H54 (cell line): ENCODE results near the gene HDAC1.

ENCODE experiments used
- DNase-seq: peaks from one replicate; pipeline ENCODE4 v3.0.0; 2011; ENCODE audit warnings: low spot score, mixed read lengths; ENCODE audit not compliant: insufficient read length
- FAIRE-seq: peaks from 3 replicates; lab custom pipeline; 2011; peaks lifted over from hg19 to GRCh38; lab: Jason Lieb, UNC
- POLR2A ChIP-seq: IDR thresholded peaks from 2 replicates; pipeline ENCODE4 v1.6.1; 2011; ENCODE audit warnings: low read depth, mild to moderate bottlenecking, low read length

HDAC1 gene

GRCh38 chr1:32299327-32299726 is 7.4 kb downstream of the HDAC1 start:
- FAIRE-seq = no peak
- TF ChIP-seq POLR2A = no peak
- no peak for DNase-seq

- DNase-seq = no peak
- no peak for TF ChIP-seq POLR2A
- no peak for FAIRE-seq
Measured at GRCh38 chr1:32303358-32303757, 11.5 kb downstream of the HDAC1 start.

GRCh38 chr1:32303997-32304622 is 12.2 kb downstream of the HDAC1 start:
- TF ChIP-seq POLR2A = no peak
- no peak for DNase-seq
- FAIRE-seq = no peak

DNA sequence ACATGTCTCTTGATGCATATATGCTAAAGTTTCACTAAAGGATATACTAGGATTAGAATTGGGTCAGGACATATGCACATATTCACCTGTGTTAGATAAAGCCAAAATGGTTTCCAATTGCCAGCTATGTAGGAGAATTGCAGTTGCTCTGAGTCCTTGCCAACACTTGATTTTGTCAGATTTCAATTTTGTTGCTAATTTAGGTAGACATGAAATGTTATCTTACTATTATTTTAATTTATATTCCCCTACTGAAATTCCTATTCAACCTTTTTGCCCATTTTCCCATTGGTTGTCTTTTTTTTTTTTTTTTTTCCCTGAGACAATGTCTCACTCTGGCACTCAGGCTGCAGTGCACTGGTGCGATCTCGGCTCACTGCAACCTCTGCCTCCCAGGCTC is 13.4 kb downstream of the HDAC1 start:
- TF ChIP-seq POLR2A = no peak
- DNase-seq = no peak
- FAIRE-seq = no peak

DNA sequence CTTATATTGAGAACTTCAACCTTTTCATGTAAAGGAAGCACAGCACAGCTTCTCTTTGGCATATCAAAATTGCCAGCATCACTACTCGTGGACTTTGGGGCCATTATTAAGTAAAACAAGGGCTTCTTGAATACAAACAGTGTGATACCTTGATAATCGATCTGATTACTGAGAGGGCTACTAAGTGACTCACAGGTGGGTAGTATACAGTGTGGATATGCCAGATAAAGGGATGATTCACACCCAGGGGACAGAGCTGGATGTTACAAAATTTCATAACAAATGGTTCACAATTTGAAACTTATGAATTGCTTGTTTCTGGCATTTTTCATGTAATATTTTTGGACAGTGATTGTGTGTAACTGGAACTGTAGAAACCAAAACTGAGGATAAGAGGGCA is 15.4 kb downstream of the HDAC1 start:
- no peak for FAIRE-seq
- no peak for DNase-seq
- TF ChIP-seq POLR2A = no peak

- DNase-seq = no peak
- no peak for FAIRE-seq
- TF ChIP-seq POLR2A = no peak
Measured at GRCh38 chr1:32309960-32310359, 18.1 kb downstream of the HDAC1 start.

DNA sequence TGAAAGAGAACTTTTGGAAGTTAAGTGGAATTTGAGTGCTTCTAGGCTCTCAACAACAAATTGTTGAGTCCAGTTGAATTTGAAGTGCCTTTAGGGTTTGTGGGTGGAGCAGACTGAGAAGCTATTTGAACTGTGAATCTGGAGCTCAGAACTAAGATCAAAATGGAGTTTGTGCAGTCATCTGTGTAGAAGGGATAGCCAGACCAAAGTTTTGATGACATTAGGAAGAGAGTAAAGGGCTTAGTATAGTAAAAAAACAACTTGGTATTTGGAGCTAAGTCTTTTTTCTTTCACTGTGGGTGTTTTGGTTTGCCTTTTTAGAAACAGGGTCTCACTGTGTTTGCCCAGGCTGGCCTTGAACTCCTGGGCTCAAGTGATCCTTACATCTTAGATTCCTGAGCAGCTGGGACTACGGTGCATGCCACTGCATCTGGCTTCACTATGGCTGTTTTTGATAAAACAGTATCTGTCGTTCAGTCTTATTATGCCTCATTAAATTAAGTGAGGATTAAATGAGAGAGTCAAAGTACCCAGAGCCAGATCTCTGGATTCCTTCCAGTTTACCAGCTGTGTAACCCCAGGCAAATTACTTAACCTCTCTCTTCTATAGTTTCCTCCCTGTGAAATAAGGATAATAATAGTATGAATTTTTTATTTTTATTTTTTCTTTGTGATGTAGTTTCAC is 20.0 kb downstream of the HDAC1 start:
- DNase-seq = no peak
- FAIRE-seq = no peak
- no peak for TF ChIP-seq POLR2A

DNA sequence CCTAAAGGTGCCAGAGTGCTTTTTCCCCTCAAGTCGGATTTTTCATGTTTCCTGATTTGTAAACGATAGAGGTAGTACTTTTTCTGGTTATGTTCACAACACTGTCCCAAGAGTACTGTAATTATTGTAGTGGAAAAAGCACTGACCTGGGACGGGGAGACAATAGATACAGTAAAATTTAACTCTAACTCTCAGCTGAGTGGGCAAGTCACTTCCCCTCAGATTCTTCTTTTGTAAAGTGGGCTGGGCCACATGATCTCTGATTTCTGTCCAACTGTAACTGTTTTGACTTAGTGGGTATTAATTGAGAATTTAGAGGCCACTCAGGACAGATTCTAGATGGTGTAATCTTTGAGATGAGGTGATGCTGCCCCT is 25.0 kb downstream of the HDAC1 start:
- TF ChIP-seq POLR2A = no peak
- FAIRE-seq = no peak
- no peak for DNase-seq

DNA sequence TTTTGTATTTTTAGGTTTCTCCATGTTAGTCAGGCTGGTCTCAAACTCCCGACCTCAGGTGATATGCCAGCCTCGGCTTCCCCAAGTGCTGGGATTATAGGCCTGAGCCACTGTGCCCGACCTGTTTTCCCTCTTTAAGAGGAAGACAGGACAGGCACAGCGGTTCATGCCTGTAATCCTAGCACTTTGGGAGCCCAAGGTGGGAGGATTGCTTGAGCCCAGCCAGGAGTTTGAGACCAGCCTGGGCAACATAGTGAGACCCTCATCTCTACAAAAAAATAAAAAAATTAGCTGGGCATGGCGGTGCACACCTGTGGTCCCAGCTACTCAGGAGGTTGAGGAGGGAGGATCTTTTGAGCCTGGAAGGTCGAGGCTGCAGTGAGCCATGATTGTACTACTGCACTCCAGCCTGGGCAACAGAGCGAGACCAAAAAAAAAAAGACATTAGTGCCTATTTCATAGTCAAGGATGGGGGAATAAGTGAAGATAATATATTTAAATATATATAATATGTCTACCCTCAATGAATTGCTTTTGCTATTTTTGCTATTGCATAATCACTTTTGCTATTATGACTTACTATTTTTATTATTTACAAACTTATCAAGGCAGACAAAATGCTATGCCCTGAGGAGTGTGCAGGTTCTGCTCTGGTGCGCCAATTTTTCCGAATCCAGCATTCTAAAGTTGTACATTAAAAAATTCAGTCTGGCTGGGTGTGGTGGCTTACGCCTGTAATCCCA is 26.4 kb downstream of the HDAC1 start:
- no peak for FAIRE-seq

DNA sequence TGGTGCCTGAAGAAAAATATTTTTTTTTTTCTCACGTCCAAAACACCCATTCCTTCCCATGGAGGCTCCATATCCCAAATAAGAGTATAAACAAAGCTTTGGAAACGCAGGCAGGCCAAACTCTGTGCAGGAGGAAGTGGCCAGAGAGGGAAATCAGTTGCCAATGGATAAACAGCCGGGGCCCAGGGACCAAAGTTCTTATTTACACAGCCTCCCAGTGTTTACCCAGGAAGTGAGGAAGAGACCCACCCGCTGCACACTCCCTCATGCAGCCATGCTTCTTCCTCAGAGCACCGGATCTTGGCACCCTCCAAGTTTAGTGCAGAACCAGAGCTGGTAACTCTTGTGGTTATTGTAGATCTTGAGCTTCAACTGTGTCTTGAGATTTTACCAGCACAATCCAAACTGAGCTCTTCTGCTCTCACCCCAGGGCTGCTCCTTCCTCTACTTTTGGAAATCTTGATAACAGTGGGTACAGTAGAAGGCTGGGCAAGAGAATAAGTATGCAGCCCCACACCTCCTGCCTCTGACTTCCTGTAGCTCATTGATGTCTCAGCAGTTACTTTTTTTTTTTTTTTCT is 29.9 kb downstream of the HDAC1 start:
- no peak for TF ChIP-seq POLR2A
- no peak for DNase-seq
- FAIRE-seq = no peak

More for the DNA sequence above, 26.4 kb downstream of the HDAC1 start:
- no peak for TF ChIP-seq POLR2A
- no peak for DNase-seq

GRCh38 chr1:32327204-32327603 is 35.3 kb downstream of the HDAC1 start:
- no peak for FAIRE-seq
- TF ChIP-seq POLR2A = no peak
- DNase-seq = no peak

DNA sequence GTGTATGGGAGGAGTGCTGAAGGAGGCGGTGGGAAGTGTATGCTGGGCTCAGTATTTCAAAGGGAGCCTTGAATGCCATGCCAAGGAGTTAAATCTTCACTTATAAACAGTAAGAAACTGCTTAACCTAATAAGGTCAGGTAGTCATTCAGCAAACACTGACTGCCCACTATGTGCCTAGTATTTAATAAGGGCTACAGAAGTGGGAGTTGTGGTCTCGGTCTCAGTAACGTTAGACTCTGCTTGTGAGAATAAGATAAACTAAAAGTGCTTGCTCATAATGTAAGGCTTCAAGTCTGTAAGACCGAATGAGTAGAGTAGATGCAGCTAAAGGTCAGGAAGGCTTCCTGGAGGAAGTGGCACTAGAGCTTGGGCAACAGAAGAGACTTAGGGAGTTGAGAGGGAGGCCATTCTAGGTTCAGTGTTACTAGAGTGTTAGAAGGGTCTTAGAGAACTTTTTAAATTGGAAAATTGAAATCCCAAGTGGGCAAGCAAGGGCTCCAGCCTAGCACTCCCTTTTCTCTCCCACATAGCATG is 38.1 kb downstream of the HDAC1 start:
- FAIRE-seq (no peak), DNase-seq (no peak)
- no peak for TF ChIP-seq POLR2A

GRCh38 chr1:32330558-32331151 is 38.8 kb downstream of the HDAC1 start:
- no peak for TF ChIP-seq POLR2A
- no peak for FAIRE-seq
- DNase-seq = no peak
